Stomach (tissue), 4 donors: Measurements from ENCODE around the gene MINDY3.

Experiments used
- POLR2A ChIP-seq, 4 donors: fragments of 450-650 bp; IDR thresholded peaks; one replicate each; pipeline ENCODE4 v1.6.1; 2016; ENCODE audit warnings: antibody characterized with exemption in 4 of 4, control low read depth in 2 of 4, mild to moderate bottlenecking in 1 of 4, moderate library complexity in 1 of 4
- POLR2AphosphoS5 ChIP-seq, 3 donors: sonication (generic); formaldehyde crosslinking; IDR thresholded peaks; one replicate each; pipeline ENCODE4 v1.6.1; 2016; ENCODE audit warnings: antibody characterized with exemption in 3 of 3
- TF ChIP-seq, protein P1 (sequence below), 7 experiments: fragments of 450-650 bp in 4 of 7; fragments of 200-600 bp in 3 of 7; sonication (generic) in 3 of 7; IDR thresholded peaks; one replicate each; pipeline ENCODE4 v1.5.1; 2016 to 2019; ENCODE audit warnings: antibody characterized with exemption in 7 of 7, control low read depth in 2 of 7, mild to moderate bottlenecking in 1 of 7

DNA sequence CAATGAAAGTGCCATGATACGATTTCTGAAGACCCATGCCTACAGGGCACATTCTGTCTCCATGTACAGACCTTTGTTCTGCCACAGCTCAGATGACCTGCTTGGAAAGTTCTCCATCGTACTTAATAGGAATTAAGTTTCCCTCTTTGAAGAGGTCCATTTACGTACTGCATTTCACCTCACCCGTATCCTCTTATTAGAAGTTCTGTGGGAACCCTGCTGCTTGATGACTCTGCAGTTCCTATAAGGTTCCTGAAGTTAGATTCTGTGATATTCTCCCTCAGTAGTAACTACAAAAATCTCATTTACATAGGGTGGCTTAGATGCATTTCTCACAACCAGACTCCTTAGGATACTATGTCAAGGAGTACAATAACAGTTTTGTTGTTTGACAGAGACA, 50.9 kb downstream of the MINDY3 start:
- TF ChIP-seq, protein P1, sequence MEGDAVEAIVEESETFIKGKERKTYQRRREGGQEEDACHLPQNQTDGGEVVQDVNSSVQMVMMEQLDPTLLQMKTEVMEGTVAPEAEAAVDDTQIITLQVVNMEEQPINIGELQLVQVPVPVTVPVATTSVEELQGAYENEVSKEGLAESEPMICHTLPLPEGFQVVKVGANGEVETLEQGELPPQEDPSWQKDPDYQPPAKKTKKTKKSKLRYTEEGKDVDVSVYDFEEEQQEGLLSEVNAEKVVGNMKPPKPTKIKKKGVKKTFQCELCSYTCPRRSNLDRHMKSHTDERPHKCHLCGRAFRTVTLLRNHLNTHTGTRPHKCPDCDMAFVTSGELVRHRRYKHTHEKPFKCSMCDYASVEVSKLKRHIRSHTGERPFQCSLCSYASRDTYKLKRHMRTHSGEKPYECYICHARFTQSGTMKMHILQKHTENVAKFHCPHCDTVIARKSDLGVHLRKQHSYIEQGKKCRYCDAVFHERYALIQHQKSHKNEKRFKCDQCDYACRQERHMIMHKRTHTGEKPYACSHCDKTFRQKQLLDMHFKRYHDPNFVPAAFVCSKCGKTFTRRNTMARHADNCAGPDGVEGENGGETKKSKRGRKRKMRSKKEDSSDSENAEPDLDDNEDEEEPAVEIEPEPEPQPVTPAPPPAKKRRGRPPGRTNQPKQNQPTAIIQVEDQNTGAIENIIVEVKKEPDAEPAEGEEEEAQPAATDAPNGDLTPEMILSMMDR (IDR thresholded peaks at IDR 0.05) = no peak
- TF ChIP-seq POLR2A (IDR thresholded peaks at IDR 0.05) (no peak), POLR2AphosphoS5 (IDR thresholded peaks at IDR 0.05) (no peak)
